Peyer's patch (tissue), 4 donors: ENCODE measurements around the gene CTNNA2.

ENCODE experiments used
- POLR2A ChIP-seq, 2 donors: fragments of 450-650 bp; IDR thresholded peaks; one replicate each; pipeline ENCODE4 v1.5.1; 2017; ENCODE audit warnings: antibody characterized with exemption in 2 of 2, mild to moderate bottlenecking in 2 of 2, moderate library complexity in 2 of 2
- TF ChIP-seq, protein P1 (sequence below), 6 experiments: fragments of 450-650 bp in 4 of 6; fragments of 200-600 bp in 2 of 6; sonication (generic) in 1 of 6; IDR thresholded peaks; one replicate each; pipeline ENCODE4 v1.5.1; 2017 to 2019; ENCODE audit warnings: antibody characterized with exemption in 6 of 6, mild to moderate bottlenecking in 3 of 6, moderate library complexity in 1 of 6

DNA sequence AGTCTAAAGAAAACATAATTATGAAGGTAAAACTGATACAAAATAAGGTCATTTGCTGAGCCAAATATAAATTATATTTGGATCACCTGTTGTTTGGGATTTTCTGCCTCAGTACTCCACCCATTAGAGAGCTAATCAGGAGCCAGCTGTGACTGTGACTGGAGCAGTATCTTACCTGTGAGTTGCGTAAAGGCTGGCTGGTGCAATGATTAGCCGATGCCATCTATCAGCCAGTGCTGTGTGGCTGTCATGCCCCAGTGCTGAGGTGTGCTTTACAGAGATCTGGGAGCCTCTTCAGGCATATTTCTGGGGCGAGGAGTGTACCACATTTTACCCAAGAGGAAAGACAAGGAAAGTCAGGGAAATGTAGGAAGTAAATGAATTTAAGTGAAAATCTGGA lies 599.9 kb downstream of the CTNNA2 start:
- TF ChIP-seq, protein P1, sequence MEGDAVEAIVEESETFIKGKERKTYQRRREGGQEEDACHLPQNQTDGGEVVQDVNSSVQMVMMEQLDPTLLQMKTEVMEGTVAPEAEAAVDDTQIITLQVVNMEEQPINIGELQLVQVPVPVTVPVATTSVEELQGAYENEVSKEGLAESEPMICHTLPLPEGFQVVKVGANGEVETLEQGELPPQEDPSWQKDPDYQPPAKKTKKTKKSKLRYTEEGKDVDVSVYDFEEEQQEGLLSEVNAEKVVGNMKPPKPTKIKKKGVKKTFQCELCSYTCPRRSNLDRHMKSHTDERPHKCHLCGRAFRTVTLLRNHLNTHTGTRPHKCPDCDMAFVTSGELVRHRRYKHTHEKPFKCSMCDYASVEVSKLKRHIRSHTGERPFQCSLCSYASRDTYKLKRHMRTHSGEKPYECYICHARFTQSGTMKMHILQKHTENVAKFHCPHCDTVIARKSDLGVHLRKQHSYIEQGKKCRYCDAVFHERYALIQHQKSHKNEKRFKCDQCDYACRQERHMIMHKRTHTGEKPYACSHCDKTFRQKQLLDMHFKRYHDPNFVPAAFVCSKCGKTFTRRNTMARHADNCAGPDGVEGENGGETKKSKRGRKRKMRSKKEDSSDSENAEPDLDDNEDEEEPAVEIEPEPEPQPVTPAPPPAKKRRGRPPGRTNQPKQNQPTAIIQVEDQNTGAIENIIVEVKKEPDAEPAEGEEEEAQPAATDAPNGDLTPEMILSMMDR (IDR thresholded peaks at IDR 0.05), result no peak
- TF ChIP-seq POLR2A (IDR thresholded peaks at IDR 0.05), result no peak
